Right lung (tissue), 5 donors: Measurements from ENCODE around the gene UAP1L1. TPM values are rescaled to one million over a fixed set of nuclear protein-coding genes. Genes with fewer than 3 reads are reported as not detected.

Source experiments
- DNase-seq, 2 donors: peaks; one replicate each; pipeline ENCODE4 v3.0.0-alpha.2; 2013
- polyA plus RNA-seq, 5 donors: library from polyadenylated mRNA; unstranded; fragments of 120-200 nt; gene quantifications; one replicate each; pipeline versions ENCODE4 v1.2.1 to v1.2.3, GENCODE V29; 2013; ENCODE audit warnings: inconsistent platforms in 1 of 5, low replicate concordance in 1 of 5; ENCODE audit not compliant: insufficient read length in 5 of 5, insufficient read depth in 1 of 5

UAP1L1 gene
- polyA plus RNA-seq, 5 donors: 4.6 to 8.4 (median 5.6) TPM

DNA sequence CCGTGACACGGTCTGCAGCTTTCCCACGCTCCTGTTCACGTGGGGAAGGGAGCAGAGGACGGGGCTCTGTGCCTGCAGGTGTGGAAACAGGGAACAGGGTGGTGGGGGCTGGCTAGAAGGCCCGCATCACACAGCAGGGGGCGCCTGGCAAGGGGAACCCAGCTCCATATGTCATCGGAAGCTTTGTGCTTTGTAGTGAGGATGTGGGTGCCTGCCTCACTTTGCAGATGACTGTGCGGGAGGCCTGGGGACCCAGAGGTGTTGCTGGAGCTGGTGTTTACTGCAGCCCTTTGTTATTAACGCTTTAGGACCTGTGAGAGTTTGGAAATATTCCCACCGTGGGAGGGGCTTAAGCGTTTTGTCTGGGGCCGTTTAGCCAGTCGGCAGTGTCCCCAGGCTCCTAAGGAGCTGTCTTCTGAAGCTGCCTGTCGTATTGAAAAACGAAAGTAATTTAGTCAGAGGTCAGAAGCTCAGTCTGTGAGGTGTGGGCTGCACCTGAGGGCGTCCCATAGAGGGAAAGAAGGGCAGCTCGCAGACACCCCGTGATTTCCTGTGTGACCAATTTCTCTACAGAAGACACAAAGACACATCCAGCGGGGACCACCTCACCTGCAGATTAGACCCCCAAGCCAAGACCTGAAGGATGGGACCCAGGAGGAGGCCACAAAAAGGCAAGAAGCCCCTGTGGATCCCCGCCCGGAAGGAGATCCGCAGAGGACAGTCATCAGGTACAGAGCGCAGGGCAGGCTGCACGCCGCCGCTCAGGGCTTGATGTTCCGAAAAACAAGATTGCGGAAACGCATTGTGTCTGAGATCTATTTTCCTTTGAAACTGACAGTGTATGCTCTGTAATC, 18.6 kb downstream of the UAP1L1 start:
- no peak for DNase-seq

DNA sequence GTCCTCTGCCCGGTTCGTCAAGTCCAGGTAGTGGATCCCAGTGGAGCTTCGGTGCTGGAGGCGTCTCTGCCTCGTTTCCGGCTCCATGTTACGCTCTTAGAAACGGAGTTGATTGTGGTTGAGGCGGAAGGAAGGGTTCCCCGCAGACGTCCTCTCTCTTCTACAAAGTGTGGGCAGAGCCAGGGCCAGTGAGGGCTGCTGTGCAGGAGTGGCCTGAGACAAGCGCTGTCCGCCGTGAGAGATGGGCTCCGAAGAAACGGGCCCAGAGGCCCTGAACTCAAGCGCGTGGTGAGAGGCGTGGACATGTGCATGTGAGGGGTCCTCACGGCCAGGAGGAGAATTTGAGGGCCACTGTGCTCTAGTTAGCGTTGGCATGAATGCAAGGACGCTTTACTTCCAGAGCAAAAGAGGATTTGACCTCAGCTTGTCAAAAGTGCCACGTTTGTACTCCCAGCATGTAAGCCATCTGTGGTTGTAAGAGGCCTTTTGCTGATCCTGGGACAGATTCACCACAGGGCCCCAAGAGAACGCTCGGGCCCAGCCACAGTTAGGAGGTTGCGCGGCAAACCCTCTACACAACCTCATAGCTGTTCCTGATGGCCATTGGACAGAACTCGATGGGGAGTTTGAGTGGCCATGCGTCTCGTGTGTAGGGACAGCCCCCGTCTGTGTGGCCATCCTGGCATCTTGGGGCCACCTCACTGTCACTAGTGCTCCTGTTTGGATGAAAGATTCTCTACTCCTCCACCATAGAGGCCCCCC, 19.6 kb downstream of the UAP1L1 start:
- DNase-seq: no peak

DNA sequence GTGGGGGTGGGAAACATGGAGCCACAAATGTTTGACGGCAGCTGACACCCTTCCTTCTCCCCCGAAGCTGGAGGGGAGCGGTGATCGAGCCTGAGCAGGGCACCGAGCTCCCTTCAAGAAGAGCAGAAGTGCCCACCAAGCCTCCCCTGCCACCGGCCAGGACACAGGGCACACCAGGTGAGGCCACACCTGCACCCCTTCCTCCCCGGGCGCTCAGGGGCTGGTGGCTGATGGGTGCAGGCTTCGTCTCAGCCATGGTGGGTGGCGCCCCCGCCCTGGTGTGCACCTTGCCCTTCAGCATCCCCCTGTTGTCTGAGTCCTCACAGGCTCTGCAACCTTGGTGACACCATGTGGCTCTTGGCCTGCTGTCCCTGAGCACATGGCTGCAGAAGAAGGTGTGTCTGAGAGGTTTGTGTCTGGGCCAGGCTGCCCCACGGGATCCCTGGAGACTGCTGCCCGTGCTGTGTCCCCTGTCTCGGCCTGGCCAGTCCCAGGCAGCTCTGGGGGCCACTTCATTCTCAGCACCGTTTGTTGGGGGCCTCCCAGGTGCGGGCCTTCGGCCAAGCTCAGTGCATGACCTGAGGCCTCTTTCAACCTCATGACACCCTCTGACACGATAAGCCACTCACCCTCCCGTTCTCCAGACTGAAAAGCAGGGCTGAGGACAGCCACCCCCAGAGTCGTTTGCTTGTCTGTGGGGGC, 20.6 kb downstream of the UAP1L1 start:
- no peak for DNase-seq

DNA sequence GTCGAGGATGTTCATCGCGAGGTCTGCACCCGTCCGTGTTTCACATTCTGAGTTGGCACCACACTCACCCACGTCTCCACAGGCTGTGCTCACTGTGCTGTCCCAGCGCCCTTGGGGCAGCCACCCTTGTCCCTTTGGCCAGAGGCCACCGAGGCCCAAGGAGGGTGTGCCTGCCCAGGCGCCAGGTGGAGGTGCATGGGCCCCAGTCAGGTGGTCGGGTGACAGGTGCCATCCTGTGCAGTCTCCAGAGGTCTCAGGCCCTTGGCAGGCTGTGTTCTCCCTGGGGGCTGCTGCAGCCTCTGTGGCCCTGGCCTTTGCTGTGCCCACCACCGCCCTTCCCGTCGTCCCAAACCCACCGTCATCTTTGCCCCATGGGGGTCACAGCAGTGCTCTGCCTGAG, 21.9 kb downstream of the UAP1L1 start:
- no peak for DNase-seq

GRCh38 chr9:137103206-137103999, 26.1 kb downstream of the UAP1L1 start:
- no peak for DNase-seq

GRCh38 chr9:137105814-137106661, 28.7 kb downstream of the UAP1L1 start:
- no peak for DNase-seq

DNA sequence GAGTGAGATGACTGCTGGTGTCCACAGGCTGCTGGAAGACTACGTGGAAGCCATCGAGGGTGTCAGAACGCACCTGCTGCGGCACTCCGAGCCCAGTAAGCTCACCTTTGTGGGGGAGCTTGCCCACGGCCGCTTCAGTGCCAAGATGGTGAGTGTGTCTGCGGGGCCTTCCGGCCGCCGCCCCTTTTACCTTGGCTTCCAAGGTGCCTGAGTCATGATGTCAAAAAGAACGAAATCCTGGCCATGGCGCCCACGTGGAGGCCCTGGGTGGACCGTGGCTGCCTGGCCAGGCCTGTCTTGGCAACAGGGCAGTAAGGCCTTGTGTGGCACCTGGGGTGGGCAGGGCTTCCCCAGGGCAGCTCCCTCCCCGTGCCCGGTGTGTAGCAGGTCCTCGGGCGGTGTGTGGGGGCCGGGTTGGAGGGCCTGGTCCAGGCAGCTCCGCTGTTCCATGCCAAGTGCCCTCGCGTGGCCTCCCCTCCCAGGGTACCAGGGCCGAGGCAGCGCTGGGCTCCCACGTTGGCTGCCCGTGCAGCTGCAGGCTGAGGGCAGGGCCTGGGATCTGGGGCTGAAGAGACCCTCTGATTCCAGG, 29.4 kb downstream of the UAP1L1 start:
- no peak for DNase-seq

- DNase-seq: no peak
Measured at GRCh38 chr9:137107312-137107921, 30.1 kb downstream of the UAP1L1 start.

DNA sequence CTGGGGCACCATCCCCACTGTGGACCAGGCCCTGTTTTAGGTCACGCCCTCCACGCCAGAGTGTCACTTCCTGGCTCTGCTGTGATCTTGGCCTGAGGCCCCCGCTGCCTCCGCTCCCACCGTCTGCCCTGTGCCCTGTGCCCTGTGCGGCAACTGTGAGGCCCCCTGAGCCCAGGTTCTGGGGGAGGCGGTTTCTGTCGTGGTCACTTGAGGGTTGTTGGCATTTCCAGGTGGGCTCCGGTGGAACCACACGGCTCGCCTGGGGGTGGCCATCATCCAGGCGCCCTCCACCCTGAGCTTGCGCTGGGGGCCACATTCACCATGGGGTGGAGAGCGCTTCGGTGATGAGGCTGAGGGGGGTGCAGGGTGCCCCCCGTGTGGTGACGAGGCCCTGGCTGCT, 30.7 kb downstream of the UAP1L1 start:
- DNase-seq: no peak

DNA sequence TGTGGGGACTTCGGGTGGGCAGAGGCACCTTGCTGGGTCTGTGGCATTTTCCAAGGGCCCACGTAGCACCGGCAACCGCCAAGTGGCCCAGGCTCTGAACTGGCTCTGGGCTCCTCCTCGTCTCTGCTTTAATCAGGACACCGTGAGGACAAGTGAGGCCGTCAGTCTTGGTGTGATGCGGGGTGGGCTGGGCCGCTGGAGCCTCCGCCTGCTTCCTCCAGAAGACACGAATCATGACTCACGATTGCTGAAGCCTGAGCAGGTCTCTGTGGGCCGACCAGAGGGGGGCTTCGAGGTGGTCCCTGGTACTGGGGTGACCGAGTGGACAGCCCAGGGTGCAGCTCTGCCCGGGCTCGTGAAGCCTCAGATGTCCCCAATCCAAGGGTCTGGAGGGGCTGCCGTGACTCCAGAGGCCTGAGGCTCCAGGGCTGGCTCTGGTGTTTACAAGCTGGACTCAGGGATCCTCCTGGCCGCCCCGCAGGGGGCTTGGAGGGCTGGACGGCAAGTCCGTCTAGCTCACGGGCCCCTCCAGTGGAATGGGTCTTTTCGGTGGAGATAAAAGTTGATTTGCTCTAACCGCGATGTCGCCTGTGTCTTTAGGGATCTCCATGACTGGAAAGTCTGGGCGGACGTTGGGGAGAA, 31.4 kb downstream of the UAP1L1 start:
- no peak for DNase-seq

- no peak for DNase-seq
Measured at GRCh38 chr9:137109250-137110146, 32.2 kb downstream of the UAP1L1 start.

DNA sequence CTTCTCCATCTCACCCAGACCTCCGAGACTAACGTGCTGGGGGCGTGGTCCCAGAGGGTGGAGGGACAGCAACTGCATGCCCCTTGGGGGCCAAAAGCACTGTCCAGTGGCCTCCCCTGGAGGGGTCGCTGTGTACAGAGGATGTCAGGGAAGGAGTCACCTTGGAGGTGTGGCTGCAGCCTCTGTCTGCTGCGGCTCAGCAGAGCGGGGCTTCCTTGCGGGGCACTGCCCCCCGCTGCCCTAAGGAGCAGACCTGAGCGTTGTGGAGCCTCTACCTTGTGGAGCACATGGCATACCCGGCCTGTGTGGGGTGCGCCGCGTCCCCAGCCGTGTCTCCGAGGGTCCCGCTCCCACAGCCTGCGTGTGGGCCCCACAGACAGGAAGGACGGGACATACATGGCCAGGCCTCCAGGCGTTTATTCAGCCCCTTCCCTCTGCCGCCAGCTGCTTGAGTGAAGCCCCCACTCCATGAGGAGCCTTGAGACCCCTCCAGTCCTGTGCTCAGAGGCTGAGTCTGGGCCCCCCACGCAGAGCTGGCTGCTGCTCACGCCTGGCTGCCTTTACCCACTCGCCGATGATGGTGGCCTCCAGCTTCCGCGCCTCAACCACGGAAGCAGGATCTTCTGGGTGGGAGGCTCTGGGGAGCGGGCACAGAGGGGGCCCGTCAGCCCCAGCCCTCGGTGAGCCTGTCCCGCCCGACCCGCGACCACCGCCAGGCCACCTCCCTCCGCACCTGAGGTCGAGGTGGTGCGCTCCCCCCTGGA, 33.0 kb downstream of the UAP1L1 start:
- DNase-seq: no peak

- no peak for DNase-seq
Measured at GRCh38 chr9:137110911-137111787, 33.8 kb downstream of the UAP1L1 start.

DNA sequence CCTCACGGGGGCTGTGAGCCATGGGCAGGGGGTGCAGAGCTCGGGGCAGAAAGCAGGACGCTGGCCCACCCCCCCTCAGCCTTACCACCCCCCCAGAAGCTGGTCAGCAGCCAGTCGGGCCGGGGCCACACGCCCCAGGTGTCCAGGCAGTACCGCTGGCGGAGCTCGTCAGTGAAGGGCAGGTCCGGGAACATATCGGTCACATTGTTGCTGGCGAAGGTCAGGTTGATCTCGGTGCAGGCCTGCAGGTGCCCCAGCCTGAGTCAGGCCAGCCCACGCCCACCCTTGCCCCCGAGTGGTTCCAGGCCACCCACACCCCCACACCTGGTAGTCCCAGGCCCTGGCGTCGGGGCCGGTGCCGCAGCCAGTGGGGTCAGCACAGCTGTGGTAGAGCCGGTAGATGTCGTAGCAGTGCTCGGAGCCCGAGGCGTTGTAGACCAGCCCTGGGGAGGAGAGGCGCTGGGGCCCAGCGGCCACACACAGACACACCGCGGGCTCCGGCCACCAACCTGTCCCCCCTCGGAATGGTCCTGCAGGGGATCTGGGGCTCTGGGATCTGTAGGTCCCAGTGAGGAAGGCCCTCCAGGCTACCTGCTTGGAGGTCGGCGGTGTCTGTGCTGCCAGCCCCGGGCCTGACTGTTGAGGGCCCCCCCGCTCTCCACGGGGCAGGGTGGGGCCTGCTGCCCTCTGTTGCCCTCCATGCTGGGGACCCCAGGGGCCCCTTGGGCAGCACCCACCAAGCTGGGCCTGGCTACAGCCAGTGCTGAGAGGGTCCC, 34.7 kb downstream of the UAP1L1 start:
- DNase-seq: no peak

DNA sequence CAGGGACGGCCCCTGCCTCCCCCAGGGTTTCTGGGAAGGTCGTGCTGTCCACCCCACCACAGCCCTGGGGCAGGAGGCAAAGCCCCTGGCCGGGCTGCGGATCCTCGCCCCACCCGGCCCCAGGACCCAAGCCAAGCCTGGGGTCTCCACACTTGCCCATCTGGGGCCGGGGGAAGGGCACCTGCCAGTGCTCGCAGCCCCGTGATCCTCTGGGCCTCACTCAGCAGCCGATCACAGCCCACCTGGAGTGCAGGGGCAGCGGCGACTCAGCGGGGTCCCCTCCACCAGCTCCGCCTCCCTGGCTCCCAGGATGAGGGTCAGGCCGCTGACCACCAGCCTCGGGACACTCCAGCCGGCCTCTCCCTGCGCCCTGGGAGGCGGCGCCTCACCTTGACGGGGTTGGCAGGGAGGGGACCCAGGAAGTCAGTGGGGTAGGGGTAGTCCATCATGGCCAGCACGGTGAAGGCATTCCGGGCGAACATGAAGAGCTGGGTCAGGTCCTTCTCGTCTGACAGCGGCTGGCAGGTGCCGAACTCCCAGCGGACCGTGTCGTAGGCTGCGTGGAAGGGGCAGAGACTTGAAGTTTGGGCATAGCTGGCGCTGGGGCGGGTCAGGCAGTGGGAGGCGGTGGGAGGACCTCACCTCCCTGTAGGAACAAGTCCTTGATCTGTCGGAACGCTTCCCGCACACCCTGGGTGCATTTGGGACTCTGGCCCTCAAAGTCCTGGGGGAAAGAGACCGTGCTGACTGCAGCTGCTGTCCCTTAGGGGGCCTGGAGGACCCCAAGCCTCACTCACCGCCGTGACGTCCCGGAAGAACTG, 35.5 kb downstream of the UAP1L1 start:
- DNase-seq: no peak
